HG03378 (cell line): ENCODE data around the gene TMEM187.

Experiments used
- ATAC-seq: cut with Tn5 transposase; IDR thresholded peaks from one replicate; pipeline ENCODE4 v1.9.1; 2021; ENCODE audit warnings: mild to moderate bottlenecking, moderate library complexity; ENCODE audit not compliant: unreplicated experiment

The TMEM187 gene

DNA sequence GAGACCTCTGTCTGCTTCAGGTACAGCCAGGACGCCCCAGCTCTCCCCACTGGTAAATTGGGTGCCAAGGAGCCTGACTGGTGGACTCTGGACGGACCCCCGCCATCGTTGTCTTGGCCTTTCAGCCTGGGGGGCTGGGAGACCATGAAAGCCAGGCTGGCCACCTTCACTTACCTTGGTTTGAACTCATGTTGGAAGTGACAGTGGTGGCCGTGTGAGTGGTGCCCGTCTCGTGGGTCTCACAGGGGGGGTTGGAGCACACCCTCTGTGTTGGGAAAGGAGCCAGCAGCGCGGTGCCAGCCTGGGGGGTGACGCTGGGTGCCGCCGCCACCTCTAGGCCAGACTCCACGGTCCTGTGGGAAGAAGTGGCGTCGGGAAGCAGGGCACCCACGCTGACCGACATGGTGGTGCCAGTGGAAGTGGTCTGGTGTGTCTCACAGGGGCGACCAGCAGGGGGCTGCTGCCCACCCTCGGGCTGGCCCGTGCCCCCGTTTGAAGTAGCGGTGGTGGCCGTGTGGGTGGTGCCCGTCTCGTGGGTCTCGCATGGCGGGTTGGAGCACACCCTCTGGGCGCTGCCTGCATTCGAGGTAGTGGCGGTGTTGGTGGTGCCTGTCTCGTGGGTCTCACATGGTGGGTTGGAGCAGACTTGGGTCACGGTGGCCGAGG, 18.5 kb upstream of the TMEM187 start:
- no peak for ATAC-seq

- ATAC-seq: no peak
These were observed 17.9 kb upstream of the TMEM187 start for GRCh38 chrX:153954558-153955227.

- no peak for ATAC-seq
These were observed 17.3 kb upstream of the TMEM187 start for GRCh38 chrX:153955228-153955732.

DNA sequence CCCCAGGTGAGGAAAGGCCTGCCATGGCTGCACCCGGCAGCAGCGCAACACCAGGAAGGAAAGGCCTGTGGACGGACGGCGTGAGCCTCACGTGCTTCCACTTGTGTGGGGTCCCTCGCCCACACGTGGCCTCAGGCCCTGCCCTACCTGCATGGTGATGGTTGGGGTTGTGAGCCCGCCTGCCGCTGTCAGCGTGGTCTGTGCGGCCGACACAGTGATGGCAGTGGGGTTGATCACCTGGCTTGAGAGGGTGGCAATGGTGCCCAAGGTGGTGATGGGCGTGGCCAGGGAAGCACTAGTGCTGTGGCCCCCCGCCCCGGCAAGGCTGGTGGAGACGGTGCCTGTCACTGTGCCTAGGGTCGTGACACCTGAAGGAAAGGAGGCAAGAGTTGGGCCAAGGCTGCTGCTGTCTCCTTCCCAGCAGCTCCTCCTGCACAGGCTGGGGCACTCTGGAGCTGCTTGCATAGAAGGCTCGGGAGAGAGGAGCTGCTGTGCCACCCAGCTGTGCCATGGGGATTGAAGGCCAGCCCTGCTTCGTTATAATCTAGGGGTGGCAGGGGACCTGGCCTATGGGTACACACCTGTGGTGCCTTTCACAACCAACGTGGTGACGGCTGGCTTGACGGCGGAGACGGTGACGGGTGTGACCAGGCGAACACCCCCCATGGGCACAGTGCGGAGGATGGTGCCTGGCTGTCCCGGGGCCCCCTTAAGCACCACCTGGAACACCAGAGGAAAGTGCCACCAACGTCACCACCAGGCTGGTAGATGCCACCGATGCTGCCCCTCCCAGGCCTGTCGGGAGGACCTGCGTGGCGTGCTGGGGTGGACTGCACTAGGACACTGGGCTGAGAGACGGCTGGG, 16.3 kb upstream of the TMEM187 start:
- no peak for ATAC-seq

DNA sequence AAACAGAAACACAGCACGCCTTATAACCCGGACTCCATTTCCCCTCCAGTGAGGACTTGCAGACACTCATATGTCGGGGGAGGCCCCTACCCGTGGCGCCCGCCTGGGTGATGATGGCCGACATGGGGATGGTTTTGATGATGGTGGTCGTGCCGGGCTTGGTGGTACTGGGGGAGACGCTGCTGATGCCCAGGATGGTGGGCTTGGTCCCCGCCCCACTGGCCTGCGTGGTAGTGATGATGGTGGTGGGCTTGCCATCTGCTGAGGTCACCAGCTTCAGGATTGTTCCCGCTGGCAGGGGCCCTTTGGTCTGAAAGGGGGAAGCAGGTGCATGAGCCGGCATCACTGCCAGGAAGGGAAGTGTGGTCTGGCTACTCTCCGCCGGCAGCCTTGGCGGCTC, 15.3 kb upstream of the TMEM187 start:
- no peak for ATAC-seq

GRCh38 chrX:153958605-153959004, 13.9 kb upstream of the TMEM187 start:
- ATAC-seq: no peak

DNA sequence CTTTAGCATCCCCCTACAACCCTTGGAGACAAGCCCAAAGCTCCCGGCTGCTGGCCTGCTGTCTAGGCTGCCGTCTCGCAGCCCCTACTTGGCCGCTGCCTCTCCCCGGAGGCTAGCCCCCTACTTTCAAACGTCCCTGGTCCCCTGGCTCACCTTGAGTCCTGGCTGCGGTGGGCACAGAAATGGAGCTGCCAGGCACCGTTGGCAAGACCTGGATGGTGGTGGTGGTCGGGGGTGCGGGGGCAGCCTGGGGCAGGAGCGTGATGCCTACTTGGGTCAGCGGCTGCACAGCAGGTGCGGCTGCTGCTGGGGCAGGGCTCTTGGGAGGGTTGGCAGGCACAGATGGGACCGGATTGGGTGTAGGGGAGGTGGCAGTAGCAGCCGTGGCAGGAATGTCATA, 12.9 kb upstream of the TMEM187 start:
- ATAC-seq: no peak

DNA sequence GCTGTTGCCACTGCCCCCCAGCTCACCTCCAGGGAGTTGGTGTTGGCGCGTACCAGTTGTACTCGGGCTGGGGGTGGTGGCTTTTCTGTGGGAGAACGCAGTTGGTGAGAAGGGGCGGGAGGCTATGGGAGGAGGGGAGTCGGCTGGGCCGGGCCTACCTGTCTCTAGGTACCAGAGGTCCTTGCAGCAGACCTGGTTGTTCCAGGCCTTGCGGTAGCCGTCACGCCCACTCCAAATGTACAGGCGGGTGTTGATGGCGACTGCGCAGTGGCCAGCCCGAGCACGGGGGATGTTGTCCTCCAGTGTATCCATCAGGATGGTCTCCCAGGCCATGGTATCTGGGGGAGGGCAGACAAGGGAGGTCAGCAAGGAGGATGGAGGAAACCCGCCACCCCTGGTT, 12.5 kb upstream of the TMEM187 start:
- ATAC-seq: no peak

- ATAC-seq: no peak
These were observed 11.8 kb upstream of the TMEM187 start for GRCh38 chrX:153960786-153961185.

DNA sequence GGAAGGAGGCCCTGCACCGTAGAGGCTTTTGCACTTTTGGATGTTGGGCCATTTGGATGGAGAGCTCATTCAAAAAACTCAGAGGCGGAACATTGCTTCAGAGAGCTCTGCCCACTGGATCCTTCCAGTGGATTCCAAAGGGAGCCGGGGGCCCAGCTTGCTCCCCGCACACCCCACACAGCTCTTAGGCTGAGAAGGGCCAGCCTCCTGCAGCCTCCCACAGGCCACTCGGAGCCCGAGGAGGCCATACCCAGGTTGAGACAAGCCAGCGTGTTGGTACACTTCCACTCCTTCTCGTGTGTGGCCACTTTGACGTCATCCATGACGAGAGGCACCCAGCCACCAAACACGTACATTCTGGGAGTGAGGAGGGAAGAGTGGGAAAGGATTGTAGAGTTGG, 11.3 kb upstream of the TMEM187 start:
- ATAC-seq: no peak

- no peak for ATAC-seq
These were observed 9.0 kb upstream of the TMEM187 start for GRCh38 chrX:153963546-153963945.

- ATAC-seq: no peak
These were observed 8.4 kb upstream of the TMEM187 start for GRCh38 chrX:153964105-153964504.

- ATAC-seq: no peak
These were observed 7.1 kb upstream of the TMEM187 start for GRCh38 chrX:153965406-153965805.

- ATAC-seq: no peak
These were observed 6.3 kb upstream of the TMEM187 start for GRCh38 chrX:153966283-153966688.

DNA sequence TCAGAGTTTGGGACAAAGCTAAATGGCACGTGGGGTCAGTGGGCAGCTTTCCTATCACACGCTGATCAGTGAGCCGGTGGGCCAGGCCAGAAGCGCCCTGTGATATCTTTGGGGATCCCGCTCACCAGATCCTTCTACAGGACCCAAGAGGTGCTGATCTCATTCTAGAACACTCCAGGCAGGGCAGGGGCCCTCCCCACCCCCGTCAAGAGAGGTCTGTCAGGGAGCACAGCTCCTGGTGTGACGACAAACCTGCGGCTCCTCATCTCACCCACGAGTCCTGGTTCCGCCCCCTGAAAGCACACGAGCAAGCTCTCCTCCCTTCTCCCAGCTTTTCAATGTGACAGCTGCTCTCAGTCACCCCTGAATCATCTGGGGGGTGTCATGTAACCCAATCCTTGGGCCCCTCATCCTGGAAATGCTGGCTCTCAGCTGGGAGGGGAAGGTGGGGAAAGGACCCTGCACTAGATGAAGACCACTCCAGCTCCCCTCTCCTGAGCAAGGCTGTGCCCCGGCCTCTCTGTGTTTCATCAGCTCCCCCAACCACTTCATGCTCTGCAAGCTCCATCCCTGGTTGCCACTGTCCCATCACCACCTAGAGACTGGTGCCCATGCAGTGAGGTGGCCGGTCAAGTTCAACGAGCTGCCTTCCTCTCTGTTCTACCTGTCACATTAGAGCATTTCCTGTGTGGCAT, 5.6 kb upstream of the TMEM187 start:
- ATAC-seq: no peak

GRCh38 chrX:153967536-153968224, 4.9 kb upstream of the TMEM187 start:
- ATAC-seq: no peak

DNA sequence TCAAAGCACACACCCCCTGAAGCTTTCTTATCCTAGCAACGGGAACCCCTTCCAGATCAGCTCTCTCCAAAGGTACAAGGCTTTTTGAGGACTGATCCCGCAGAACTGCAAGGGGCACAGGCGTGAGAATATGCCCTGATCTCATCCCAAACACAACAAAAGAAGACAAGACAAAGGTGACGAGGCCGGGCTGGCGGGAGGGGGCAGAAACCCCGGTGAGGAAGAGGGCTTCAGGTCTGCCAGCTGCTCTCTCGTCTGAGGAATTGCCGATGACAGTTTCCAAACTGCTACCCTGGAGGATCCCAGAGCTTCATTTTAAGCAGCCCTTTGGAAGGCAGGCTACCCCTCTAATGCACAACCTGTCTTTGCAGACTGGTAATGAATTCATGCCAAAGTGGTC, 4.3 kb upstream of the TMEM187 start:
- ATAC-seq: no peak

- ATAC-seq: no peak
These were observed 3.8 kb upstream of the TMEM187 start for GRCh38 chrX:153968754-153969124.

DNA sequence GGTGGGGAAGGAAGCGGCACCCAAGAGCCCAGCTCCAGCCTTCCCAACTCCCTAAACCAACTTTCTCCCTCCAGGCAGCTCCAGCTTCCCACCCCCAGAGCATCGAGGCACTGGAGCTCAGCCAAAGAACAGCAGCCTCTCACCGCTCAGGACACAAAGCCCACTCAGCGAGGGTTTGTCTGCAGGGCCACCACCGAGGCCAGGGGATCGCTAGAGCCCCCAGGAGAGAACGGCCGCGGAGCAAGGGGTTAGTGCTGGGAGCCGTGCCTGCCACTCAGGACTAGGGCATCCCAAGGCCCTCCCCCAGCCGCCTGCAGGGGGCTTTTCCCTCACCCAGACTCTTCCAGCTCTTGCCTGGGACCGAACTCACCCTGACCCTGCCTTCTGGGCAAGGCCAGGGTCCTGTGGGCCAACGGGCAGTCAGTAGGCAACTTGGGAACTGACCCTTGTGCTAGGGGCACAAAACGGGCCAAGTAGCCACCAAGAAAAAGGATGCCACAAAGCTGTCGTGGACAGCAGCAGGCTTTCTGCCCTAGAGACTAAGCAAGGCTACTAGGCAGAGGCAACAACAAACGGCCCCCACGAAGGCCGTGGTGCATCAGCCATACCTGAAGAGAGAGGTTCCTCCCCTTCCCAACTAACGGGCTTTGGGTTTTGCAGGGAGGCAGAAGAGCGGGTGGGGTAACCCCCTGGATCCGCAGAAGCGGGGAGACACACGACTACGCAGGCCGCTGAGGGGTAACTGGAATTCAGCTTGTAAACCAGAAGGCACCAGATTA, 3.2 kb upstream of the TMEM187 start:
- ATAC-seq: no peak

- no peak for ATAC-seq
These were observed 2.6 kb upstream of the TMEM187 start for GRCh38 chrX:153969904-153970356.
